ENCODE measurements around the gene DGKI. TPM values are rescaled to one million over a fixed set of nuclear protein-coding genes. Genes with fewer than 3 reads are reported as not detected.

DGKI gene
- total and polyA plus RNA-seq, 11 donors: 0.36 to 4.6 (median 1.0) TPM

DNA sequence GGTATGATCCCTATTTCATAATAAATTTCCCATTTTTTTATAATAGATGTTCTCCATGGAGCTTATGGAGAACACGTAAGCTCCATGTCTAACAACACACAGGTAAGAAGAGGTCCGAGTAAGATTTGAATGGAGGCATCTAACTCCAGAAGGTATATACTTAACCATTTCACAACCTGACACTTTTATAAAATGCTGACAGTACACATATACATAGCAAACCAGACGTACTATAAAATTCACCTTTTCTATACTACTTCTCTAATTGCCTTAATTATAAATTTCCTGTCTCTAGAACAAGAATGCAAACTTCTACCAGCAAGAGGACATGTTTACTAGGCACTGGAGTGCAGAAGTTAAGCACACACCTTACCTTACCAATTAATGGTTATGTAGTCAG is 151.3 kb downstream of the DGKI start:
- TF ChIP-seq POLR2A (IDR thresholded peaks at IDR 0.05) (no peak), CTCF (IDR thresholded peaks at IDR 0.05) (no peak)
- H3K27me3 ChIP-seq: no peaks in the 10 kb centered on the region
- no peak for DNase-seq
- no peak for ATAC-seq
- H3K4me3 ChIP-seq: no peak overlapping the region
- intact Hi-C loops (cut with DNase I): no loop called here
- no peaks in the 10 kb centered on the region for H3K4me1 ChIP-seq
- H3K27ac ChIP-seq: no peak overlapping the region
- H3K36me3 ChIP-seq: no peaks in the 10 kb centered on the region
- 88 to 93% (median 90%) methylated on average over 3 of the region's 3 CpGs for WGBS, 4 donors
- no peaks in the 10 kb centered on the region for H3K9me3 ChIP-seq

- ATAC-seq (no peak), DNase-seq (no peak)
- 54 to 58% (median 56%) methylated on average over 2 of the region's 2 CpGs for WGBS, 4 donors
- Histone ChIP-seq H3K36me3 (no peaks in the 10 kb centered on the region), H3K4me1 (no peaks in the 10 kb centered on the region), H3K27me3 (no peaks in the 10 kb centered on the region), H3K27ac (no peak overlapping the region), H3K9me3 (no peaks in the 10 kb centered on the region), H3K4me3 (no peak overlapping the region)
- intact Hi-C loops (cut with DNase I): no loop called here
- TF ChIP-seq CTCF (IDR thresholded peaks at IDR 0.05) (no peak), POLR2A (IDR thresholded peaks at IDR 0.05) (no peak)
Observed at GRCh38 chr7:137694405-137694804, 152.4 kb downstream of the DGKI start.

DNA sequence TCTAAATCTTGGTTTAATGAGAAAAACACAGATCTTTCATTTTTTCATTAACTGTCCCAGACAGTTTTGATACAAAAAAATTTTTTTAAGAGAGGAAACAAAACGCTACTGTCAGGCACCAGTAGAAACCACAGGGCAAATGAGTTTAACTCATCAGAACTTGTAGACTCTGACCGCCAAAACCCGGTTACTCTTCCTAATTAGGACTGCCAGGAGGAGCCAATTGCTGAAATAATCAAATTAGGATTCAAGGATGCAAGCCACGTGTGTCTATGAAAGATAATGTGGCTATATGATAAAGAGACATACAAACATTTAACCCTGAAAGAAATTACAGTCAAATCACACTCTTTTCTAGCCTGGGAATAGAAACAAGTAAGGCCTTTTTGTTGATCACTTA is 154.4 kb downstream of the DGKI start:
- H3K4me3 ChIP-seq: no peak overlapping the region
- DNase-seq: no peak
- peaks cover 0 to 5% (median 0%) of the 10 kb centered on the region in 12 donors for H3K4me1 ChIP-seq
- TF ChIP-seq CTCF (IDR thresholded peaks at IDR 0.05): no peak
- no peak for TF ChIP-seq POLR2A (IDR thresholded peaks at IDR 0.05)
- WGBS, 4 donors: 68 to 75% (median 74%) methylated on average over 4 of the region's 4 CpGs
- intact Hi-C loops (cut with DNase I): no loop called here
- no peaks in the 10 kb centered on the region for H3K9me3 ChIP-seq
- H3K36me3 ChIP-seq: no peaks in the 10 kb centered on the region
- no peak overlapping the region for H3K27ac ChIP-seq
- no peak for ATAC-seq
- no peaks in the 10 kb centered on the region for H3K27me3 ChIP-seq

DNA sequence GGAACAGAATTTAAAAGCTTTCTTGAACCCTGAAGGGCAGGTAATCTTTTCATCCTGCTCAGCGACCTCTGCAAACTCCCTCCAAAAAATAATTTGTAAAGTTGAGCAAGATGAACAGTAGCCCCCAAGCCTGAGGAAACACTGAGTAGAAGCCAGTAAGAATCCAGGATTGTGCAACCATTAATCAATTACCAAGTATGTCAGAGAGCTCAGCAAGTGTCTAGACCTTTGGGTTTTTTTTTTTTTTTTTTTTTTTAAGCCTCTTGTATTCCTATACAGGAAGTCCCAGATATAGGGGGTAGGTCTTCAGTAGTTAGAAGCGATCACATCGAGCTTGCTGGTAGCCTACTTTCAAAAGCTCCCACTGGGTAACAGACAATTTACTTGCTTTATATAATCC is 155.2 kb downstream of the DGKI start:
- no peak for TF ChIP-seq POLR2A (IDR thresholded peaks at IDR 0.05)
- TF ChIP-seq CTCF (IDR thresholded peaks at IDR 0.05): no peak
- H3K27ac ChIP-seq: no peak overlapping the region
- no peak overlapping the region for H3K4me3 ChIP-seq
- no peaks in the 10 kb centered on the region for H3K36me3 ChIP-seq
- H3K9me3 ChIP-seq: no peaks in the 10 kb centered on the region
- DNase-seq (no peak), ATAC-seq (no peak)
- H3K27me3 ChIP-seq: no peaks in the 10 kb centered on the region
- WGBS, 4 donors: 89 to 95% (median 92%) methylated on average over 3 of the region's 3 CpGs
- intact Hi-C loops (cut with DNase I): no loop called here
- H3K4me1 ChIP-seq: peaks cover 0 to 5% (median 0%) of the 10 kb centered on the region in 12 donors
